Breast epithelium (tissue), 4 donors: ENCODE measurements around the gene GABRA4. TPM values are rescaled to one million over a fixed set of nuclear protein-coding genes. Genes with fewer than 3 reads are reported as not detected.

Experiments used
- DNase-seq, 2 donors: peaks; one replicate each; pipeline ENCODE4 v3.0.0-alpha.2; 2019; ENCODE audit warnings: low spot score in 2 of 2
- H3K27ac ChIP-seq, 2 donors: fragments of 200-600 bp; sonication (generic) in 1 of 2; one replicate each; pipeline ENCODE4 v1.5.1; 2016 to 2019; ENCODE audit warnings: mild to moderate bottlenecking in 1 of 2
- H3K27me3 ChIP-seq, 2 donors: fragments of 200-600 bp; sonication (generic) in 1 of 2; one replicate each; pipeline versions ENCODE4 v1.5.1 to v1.6.0; 2017 to 2019; ENCODE audit warnings: control low read depth in 1 of 2, mild to moderate bottlenecking in 1 of 2
- H3K36me3 ChIP-seq: fragments of 200-600 bp; one replicate; pipeline ENCODE4 v1.5.1; 2019
- H3K4me1 ChIP-seq, 2 donors: fragments of 200-600 bp; sonication (generic); one replicate each; pipeline ENCODE4 v1.5.1; 2016 to 2019; ENCODE audit warnings: control low read depth in 1 of 2
- H3K4me3 ChIP-seq, 3 donors: fragments of 200-600 bp; sonication (generic); 1 replicate in 2 of 3; 2 replicates in 1 of 3; pipeline ENCODE4 v1.5.1; 2016 to 2019; ENCODE audit warnings: mild to moderate bottlenecking in 3 of 3, moderate library complexity in 2 of 3
- H3K9me3 ChIP-seq, 2 donors: fragments of 200-600 bp; sonication (generic) in 1 of 2; one replicate each; pipeline ENCODE4 v1.5.1; 2016 to 2019; ENCODE audit warnings: control low read depth in 1 of 2
- CTCF ChIP-seq, 3 donors: fragments of 450-650 bp; IDR thresholded peaks; one replicate each; pipeline ENCODE4 v1.5.1; 2016 to 2017; ENCODE audit warnings: antibody characterized with exemption in 3 of 3, mild to moderate bottlenecking in 3 of 3, moderate library complexity in 3 of 3
- POLR2A ChIP-seq: fragments of 450-650 bp; IDR thresholded peaks from one replicate; pipeline ENCODE4 v1.6.1; 2016; ENCODE audit warnings: antibody characterized with exemption, mild to moderate bottlenecking, moderate library complexity
- POLR2AphosphoS5 ChIP-seq, 3 donors: sonication (generic); formaldehyde crosslinking; IDR thresholded peaks; one replicate each; pipeline ENCODE4 v1.6.1; 2017; ENCODE audit warnings: antibody characterized with exemption in 3 of 3
- intact Hi-C: fragments of 100-400 bp; cut with DNase I; formaldehyde crosslinking; loops from one replicate; pipeline ENCODE4 v1.15.1; 2023; ENCODE audit warnings: low total_unique reads
- total RNA-seq, 3 donors: library from RNA; depleted of rRNA; stranded (reverse); fragments of >200 nt; gene quantifications; one replicate each; pipeline ENCODE4 v1.1.0, GENCODE V29; 2016

GABRA4 gene
- total RNA-seq = under 1 TPM in 1 of 3 donors, not detected in 2; 0.15 TPM

GRCh38 chr4:46993075-46994006, at the start of gene GABRA4:
GABRA4 (minus strand) TSS chr4:46993581; CDS start chr4:46993424, 157 bp downstream.
- intact Hi-C loops = loop anchor here (5.0 kb wide), 1 partner anchor 449 kb away; no protein-coding TSS in a partner anchor
- TF ChIP-seq CTCF (IDR thresholded peaks at IDR 0.05) (no peak), POLR2A (no peak), POLR2AphosphoS5 (IDR thresholded peaks at IDR 0.05) (no peak)
- no peaks in the 10 kb centered on the region for H3K9me3 ChIP-seq
- no peak for DNase-seq
- no peaks in the 10 kb centered on the region for H3K4me1 ChIP-seq
- H3K4me3 ChIP-seq = peak within 1 kb of the TSS; percentile 16 to 55 (median 39)
- H3K36me3 ChIP-seq = no peaks in the 10 kb centered on the region
- peaks cover 0 to 33% of the 10 kb centered on the region in 2 donors for H3K27me3 ChIP-seq
- H3K27ac ChIP-seq = no peak within 1 kb of the TSS

- no peak overlapping the region for H3K27ac ChIP-seq
- H3K36me3 ChIP-seq = no peaks in the 10 kb centered on the region
- intact Hi-C loops = no loop called here
- H3K4me3 ChIP-seq = no peak overlapping the region
- no peaks in the 10 kb centered on the region for H3K27me3 ChIP-seq
- DNase-seq = no peak
- H3K4me1 ChIP-seq = no peaks in the 10 kb centered on the region
- no peaks in the 10 kb centered on the region for H3K9me3 ChIP-seq
- TF ChIP-seq POLR2A = no peak
- TF ChIP-seq CTCF (IDR thresholded peaks at IDR 0.05) = no peak
- no peak for TF ChIP-seq POLR2AphosphoS5 (IDR thresholded peaks at IDR 0.05)
Measured at GRCh38 chr4:47040828-47041227, 47.4 kb upstream of the GABRA4 start.

GRCh38 chr4:47038263-47038662, 44.9 kb upstream of the GABRA4 start:
- DNase-seq = no peak
- H3K9me3 ChIP-seq = no peaks in the 10 kb centered on the region
- H3K27ac ChIP-seq = no peak overlapping the region
- H3K27me3 ChIP-seq = no peaks in the 10 kb centered on the region
- no peaks in the 10 kb centered on the region for H3K4me1 ChIP-seq
- no peaks in the 10 kb centered on the region for H3K36me3 ChIP-seq
- intact Hi-C loops = no loop called here
- H3K4me3 ChIP-seq = no peak overlapping the region
- TF ChIP-seq POLR2AphosphoS5 (IDR thresholded peaks at IDR 0.05) (no peak), CTCF (IDR thresholded peaks at IDR 0.05) (no peak), POLR2A (no peak)

DNA sequence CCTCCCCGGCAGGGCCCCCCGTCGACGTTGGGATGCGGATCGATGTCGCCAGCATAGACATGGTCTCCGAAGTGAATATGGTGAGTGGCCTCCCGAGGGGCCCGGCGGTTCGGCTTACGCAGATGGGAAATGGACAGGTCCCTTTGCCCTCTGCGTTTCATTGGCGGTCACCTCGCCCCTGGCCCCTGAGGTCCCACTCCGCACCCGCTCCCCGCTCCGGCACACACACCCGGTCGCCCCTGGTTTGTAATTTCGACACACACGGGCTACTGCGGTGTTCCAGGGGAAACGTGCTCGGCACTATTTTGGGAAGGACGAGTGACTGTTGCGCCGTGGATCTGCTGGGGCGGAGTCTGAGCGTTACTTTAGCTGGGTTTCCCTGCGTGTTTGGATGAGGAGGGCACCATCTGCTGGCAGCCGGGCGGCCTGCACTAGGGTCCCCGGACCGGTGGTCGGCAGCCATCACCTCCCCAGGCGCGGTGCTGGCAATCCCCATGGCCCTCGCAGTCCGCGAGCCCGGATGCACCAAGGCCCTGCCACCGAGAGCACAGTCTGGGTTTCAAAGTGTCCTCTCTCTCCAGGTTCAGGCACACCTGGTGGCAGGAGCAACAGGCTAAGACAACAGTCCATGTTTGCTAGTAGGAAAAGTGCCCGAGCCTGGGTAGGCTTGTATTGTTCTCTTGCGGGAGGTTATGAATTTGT, 39.2 kb upstream of the GABRA4 start:
- peak overlapping the region; percentile 23 to 68 (median 50) for H3K4me3 ChIP-seq
- no peak overlapping the region for H3K27ac ChIP-seq
- H3K36me3 ChIP-seq = no peaks in the 10 kb centered on the region
- DNase-seq = peak in 1 of 2 donors; percentile 50
- H3K9me3 ChIP-seq = no peaks in the 10 kb centered on the region
- intact Hi-C loops = no loop called here
- TF ChIP-seq CTCF (IDR thresholded peaks at IDR 0.05) = peak in 2 of 3 donors; percentile 24 to 33
- TF ChIP-seq POLR2AphosphoS5 (IDR thresholded peaks at IDR 0.05) = no peak
- H3K27me3 ChIP-seq = peaks cover 0 to 17% of the 10 kb centered on the region in 2 donors
- no peaks in the 10 kb centered on the region for H3K4me1 ChIP-seq
